KOPT-K1 (cell line): ENCODE results near the gene ACCS.

Experiments used
- H3K27ac ChIP-seq: fragments of 200-600 bp; sonication (generic); 2 replicates; pipeline ENCODE4 v1.5.1; 2016; ENCODE audit warnings: antibody characterized with exemption, mild to moderate bottlenecking, low read depth, low read length; ENCODE audit not compliant: poor library complexity, severe bottlenecking
- H3K36me3 ChIP-seq: fragments of 200-600 bp; sonication (generic); 2 replicates; pipeline ENCODE4 v1.5.1; 2017; ENCODE audit warnings: antibody characterized with exemption, mild to moderate bottlenecking, low read length, moderate library complexity; ENCODE audit not compliant: insufficient read depth
- H3K9me3 ChIP-seq: fragments of 200-600 bp; sonication (generic); 2 replicates; pipeline ENCODE4 v1.5.1; 2017; ENCODE audit warnings: antibody characterized with exemption, low read length, mild to moderate bottlenecking; ENCODE audit not compliant: insufficient read depth, poor library complexity, severe bottlenecking

Gene ACCS

GRCh38 chr11:44032299-44033085 is 33.6 kb upstream of the ACCS start:
- Histone ChIP-seq H3K9me3 (no peaks in the 10 kb centered on the region), H3K27ac (no peak overlapping the region), H3K36me3 (no peaks in the 10 kb centered on the region)

- no peak overlapping the region for H3K27ac ChIP-seq
- H3K9me3 ChIP-seq, result no peaks in the 10 kb centered on the region
- no peaks in the 10 kb centered on the region for H3K36me3 ChIP-seq
Measured at GRCh38 chr11:44033411-44033850, 32.6 kb upstream of the ACCS start.

GRCh38 chr11:44033856-44034255 is 32.2 kb upstream of the ACCS start:
- Histone ChIP-seq H3K9me3 (no peaks in the 10 kb centered on the region), H3K36me3 (no peaks in the 10 kb centered on the region), H3K27ac (no peak overlapping the region)

- Histone ChIP-seq H3K27ac (no peak overlapping the region), H3K9me3 (no peaks in the 10 kb centered on the region), H3K36me3 (no peaks in the 10 kb centered on the region)
Measured at GRCh38 chr11:44034639-44035038, 31.4 kb upstream of the ACCS start.

GRCh38 chr11:44036811-44037657 is 29.0 kb upstream of the ACCS start:
- H3K36me3 ChIP-seq, result no peaks in the 10 kb centered on the region
- no peak overlapping the region for H3K27ac ChIP-seq
- peaks cover 7% of the 10 kb centered on the region for H3K9me3 ChIP-seq

GRCh38 chr11:44037658-44037998 is 28.4 kb upstream of the ACCS start:
- no peak overlapping the region for H3K27ac ChIP-seq
- no peaks in the 10 kb centered on the region for H3K36me3 ChIP-seq
- peaks cover 7% of the 10 kb centered on the region for H3K9me3 ChIP-seq

- H3K9me3 ChIP-seq, result peaks cover 7% of the 10 kb centered on the region
Measured at GRCh38 chr11:44043157-44043556, 22.9 kb upstream of the ACCS start.

GRCh38 chr11:44046182-44046581 is 19.9 kb upstream of the ACCS start:
- Histone ChIP-seq H3K9me3 (peaks cover 4% of the 10 kb centered on the region), H3K27ac (no peak overlapping the region), H3K36me3 (no peaks in the 10 kb centered on the region)

More at GRCh38 chr11:44043157-44043556, 22.9 kb upstream of the ACCS start:
- Histone ChIP-seq H3K27ac (no peak overlapping the region), H3K36me3 (no peaks in the 10 kb centered on the region)

- H3K36me3 ChIP-seq, result no peaks in the 10 kb centered on the region
- H3K9me3 ChIP-seq, result no peaks in the 10 kb centered on the region
- no peak overlapping the region for H3K27ac ChIP-seq
Measured at GRCh38 chr11:44047298-44047697, 18.8 kb upstream of the ACCS start.

GRCh38 chr11:44047931-44048431 is 18.1 kb upstream of the ACCS start, which contains the start of gene ACCSL:
Gene ACCSL (plus strand): TSS chr11:44047981. CDS start chr11:44048037, 56 bp downstream.
- H3K36me3 ChIP-seq, result no peaks in the 10 kb centered on the region

GRCh38 chr11:44049832-44050231 is 16.2 kb upstream of the ACCS start:
- H3K36me3 ChIP-seq, result no peaks in the 10 kb centered on the region
- H3K27ac ChIP-seq, result no peak overlapping the region
- H3K9me3 ChIP-seq, result no peaks in the 10 kb centered on the region

More at GRCh38 chr11:44047931-44048431, 18.1 kb upstream of the ACCS start, which contains the start of gene ACCSL:
- Histone ChIP-seq H3K27ac (no peak within 1 kb of the TSS), H3K9me3 (no peaks in the 10 kb centered on the region)

GRCh38 chr11:44051171-44051570 is 14.9 kb upstream of the ACCS start:
- H3K36me3 ChIP-seq, result no peaks in the 10 kb centered on the region
- no peak overlapping the region for H3K27ac ChIP-seq
- no peaks in the 10 kb centered on the region for H3K9me3 ChIP-seq

GRCh38 chr11:44057340-44057739 is 8.7 kb upstream of the ACCS start:
- Histone ChIP-seq H3K36me3 (no peaks in the 10 kb centered on the region), H3K9me3 (no peaks in the 10 kb centered on the region), H3K27ac (no peak overlapping the region)

GRCh38 chr11:44058275-44058674 is 7.8 kb upstream of the ACCS start:
- Histone ChIP-seq H3K27ac (no peak overlapping the region), H3K9me3 (no peaks in the 10 kb centered on the region), H3K36me3 (no peaks in the 10 kb centered on the region)

- Histone ChIP-seq H3K9me3 (no peaks in the 10 kb centered on the region), H3K27ac (no peak overlapping the region), H3K36me3 (no peaks in the 10 kb centered on the region)
Measured at GRCh38 chr11:44065161-44065661, 859 bp upstream of the ACCS start.
